Heart right ventricle (tissue), 16 donors: ENCODE results near the gene DENND2D. TPM values are rescaled to one million over a fixed set of nuclear protein-coding genes. Genes with fewer than 3 reads are reported as not detected.

Source experiments
- ATAC-seq, 8 donors: fragments of 200-7000 bp; cut with Tn5 transposase; one replicate each; pipeline ENCODE4 v1.9.1; 2020; ENCODE audit warnings: mild to moderate bottlenecking in 8 of 8, moderate library complexity in 8 of 8, moderate number of reproducible peaks in 1 of 8
- DNase-seq, 2 donors: peaks; one replicate each; pipeline ENCODE4 v3.0.0-alpha.2; 2020
- H3K27ac ChIP-seq, 10 donors: fragments of 200-600 bp; sonication (generic) in 2 of 10; one replicate each; pipeline versions ENCODE4 v1.5.0 to v1.8.0; 2020 to 2022; ENCODE audit warnings: mild to moderate bottlenecking in 3 of 10
- H3K27me3 ChIP-seq, 7 donors: fragments of 200-600 bp; one replicate each; pipeline ENCODE4 v1.8.0; 2021 to 2022; ENCODE audit warnings: mild to moderate bottlenecking in 2 of 7
- H3K36me3 ChIP-seq, 9 donors: fragments of 200-600 bp; sonication (generic) in 1 of 9; one replicate each; pipeline versions ENCODE4 v1.5.0 to v1.8.0; 2020 to 2022; ENCODE audit warnings: mild to moderate bottlenecking in 2 of 9
- H3K4me1 ChIP-seq, 9 donors: fragments of 200-600 bp; sonication (generic) in 1 of 9; one replicate each; pipeline versions ENCODE4 v1.5.0 to v1.8.0; 2020 to 2022; ENCODE audit warnings: mild to moderate bottlenecking in 4 of 9
- H3K4me3 ChIP-seq, 10 donors: fragments of 200-600 bp; sonication (generic) in 2 of 10; one replicate each; pipeline versions ENCODE4 v1.5.0 to v1.8.0; 2020 to 2022; ENCODE audit warnings: mild to moderate bottlenecking in 7 of 10, moderate library complexity in 2 of 10
- H3K9me3 ChIP-seq, 11 donors: fragments of 200-600 bp in 10 of 11; sonication (generic) in 2 of 11; one replicate each; pipeline versions ENCODE4 v1.5.0 to v1.8.0; 2013 to 2022; ENCODE audit warnings: mild to moderate bottlenecking in 2 of 11, control low read depth in 1 of 11, moderate library complexity in 1 of 11
- WGBS, 2 donors: extraction: QIAGEN DNeasy Blood & Tissue Kit; methylation state at CpG; one replicate each; pipeline ENCODE4 v1.1.7; 2013; ENCODE audit warnings: inconsistent platforms in 1 of 2; 5-methylcytosine and 5-hydroxymethylcytosine counted together
- intact Hi-C, 10 donors: fragments of 100-400 bp; cut with DNase I; formaldehyde crosslinking; loops; one replicate each; pipeline versions ENCODE4 v1.11.1 to v1.14.2; 2022
- polyA plus RNA-seq, 2 donors: library from polyadenylated mRNA; stranded (reverse); fragments of 200-250 nt; gene quantifications; one replicate each; pipeline ENCODE4 v1.2.3, GENCODE V29; 2013
- total RNA-seq, 10 donors: library from RNA; stranded (reverse); fragmentation: NEBNext Ultra II Directional in 3 of 10; extraction: Animal tissue kit (Norgen Biotek cat#: 25700) in 3 of 10; gene quantifications; one replicate each; pipeline versions ENCODE4 v1.2.1 to v1.2.4, GENCODE V29; 2021 to 2023
- TF ChIP-seq, protein P1 (sequence below), 9 donors: fragments of 200-600 bp; sonication (generic) in 2 of 9; IDR thresholded peaks; one replicate each; pipeline versions ENCODE4 v1.5.0 to v1.8.0; 2021 to 2022; ENCODE audit warnings: antibody characterized with exemption in 9 of 9, mild to moderate bottlenecking in 5 of 9, moderate library complexity in 1 of 9
- donor health status: Arrhythmogenic right ventricular cardiomyopathy.
- donor health status: ischemic (EF 13 %, LVEDD 7.1; RV severe dilation, severe dysfunction).
- donor health status: healthy with polysubstance abuse.
- donor health status: DM: no; HTN: yes; CAD: no.
- donor health status: DM: no; HTN: no; CAD: no.
- donor health status: ischemic (EF 25% LVEDD 6.9; RV normal size, moderate dysfunction).
- donor health status: ischemic (EF 25% LVEDD 5.7; RV mildly dilated, moderate dysfunction).
- donor health status: healthy.
- donor health status: DM: yes; HTN: yes; CAD: no.
- donor health status: Ischemic cardiomyopathy.
- donor health status: ischemic (EF 35%, LVEDD 5.7; RV mildly dilated, moderate dysfunction).
- donor health status: nonischemic (EF 11% LVEDD 7.7; RV severe dilation, severe dysfunction).
- donor health status: DM: yes; HTN: yes; CAD: no.
- donor health status: PGD.
- donor health status: ischemic (EF 29% LVEDD 5.4; RV normal size, mild dysfunction).
- donor health status: nonischemic (EF 23%, LVEDD 6.1; RV moderate dilation, normal function).

The DENND2D gene
- total and polyA plus RNA-seq, 12 donors: 0.46 to 11.9 (median 1.0) TPM

DNA sequence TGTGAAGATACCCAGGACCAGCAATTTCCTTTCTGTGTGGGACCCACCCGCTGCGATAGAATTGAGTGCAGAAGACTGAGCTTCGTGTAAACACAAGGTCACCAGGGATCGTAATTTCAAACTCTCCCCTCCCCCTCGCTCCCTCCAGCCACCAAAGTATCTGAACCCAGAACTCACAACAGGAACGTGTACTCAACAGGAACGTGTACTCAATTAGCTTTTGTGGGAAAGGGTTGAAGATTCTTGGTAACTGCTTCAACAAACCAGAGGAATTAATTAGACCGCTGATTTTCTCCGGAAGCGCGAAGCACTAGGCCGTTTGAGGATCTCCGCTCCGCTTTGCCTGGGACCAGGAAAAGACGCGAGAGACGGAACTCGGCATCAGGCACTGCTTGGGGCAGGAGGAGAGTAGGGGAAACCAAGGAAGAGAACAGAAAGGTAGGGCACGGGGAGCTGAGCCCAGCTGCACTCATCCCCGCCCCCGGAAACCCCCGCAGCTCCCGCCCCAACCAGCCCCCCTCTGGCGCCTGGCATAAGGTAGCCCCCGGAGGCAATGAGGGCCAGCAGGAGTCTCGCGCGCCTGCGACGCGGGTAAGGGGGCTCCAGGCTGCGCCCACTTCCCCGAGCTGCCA is 61.0 kb downstream of the DENND2D start:
- H3K9me3 ChIP-seq: no peaks in the 10 kb centered on the region
- H3K27me3 ChIP-seq: no peaks in the 10 kb centered on the region
- peak overlapping the region; percentile 67 to 96 (median 88) for H3K4me3 ChIP-seq
- peaks cover 3 to 61% (median 33%) of the 10 kb centered on the region in 9 donors for H3K4me1 ChIP-seq
- WGBS, 2 donors: 0% methylated on average over 33 of the region's 33 CpGs
- peak overlapping the region; percentile 76 to 98 (median 94) for H3K27ac ChIP-seq
- DNase-seq: peak in 1 of 2 donors; percentile 39
- peaks cover 0 to 38% (median 13%) of the 10 kb centered on the region in 9 donors for H3K36me3 ChIP-seq
- intact Hi-C loops: no loop called here
- ATAC-seq: peak; percentile 15 to 66 (median 57)
- TF ChIP-seq, protein P1, sequence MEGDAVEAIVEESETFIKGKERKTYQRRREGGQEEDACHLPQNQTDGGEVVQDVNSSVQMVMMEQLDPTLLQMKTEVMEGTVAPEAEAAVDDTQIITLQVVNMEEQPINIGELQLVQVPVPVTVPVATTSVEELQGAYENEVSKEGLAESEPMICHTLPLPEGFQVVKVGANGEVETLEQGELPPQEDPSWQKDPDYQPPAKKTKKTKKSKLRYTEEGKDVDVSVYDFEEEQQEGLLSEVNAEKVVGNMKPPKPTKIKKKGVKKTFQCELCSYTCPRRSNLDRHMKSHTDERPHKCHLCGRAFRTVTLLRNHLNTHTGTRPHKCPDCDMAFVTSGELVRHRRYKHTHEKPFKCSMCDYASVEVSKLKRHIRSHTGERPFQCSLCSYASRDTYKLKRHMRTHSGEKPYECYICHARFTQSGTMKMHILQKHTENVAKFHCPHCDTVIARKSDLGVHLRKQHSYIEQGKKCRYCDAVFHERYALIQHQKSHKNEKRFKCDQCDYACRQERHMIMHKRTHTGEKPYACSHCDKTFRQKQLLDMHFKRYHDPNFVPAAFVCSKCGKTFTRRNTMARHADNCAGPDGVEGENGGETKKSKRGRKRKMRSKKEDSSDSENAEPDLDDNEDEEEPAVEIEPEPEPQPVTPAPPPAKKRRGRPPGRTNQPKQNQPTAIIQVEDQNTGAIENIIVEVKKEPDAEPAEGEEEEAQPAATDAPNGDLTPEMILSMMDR (IDR thresholded peaks at IDR 0.05): no peak

Other genes with a start within 250 kb of the DENND2D start
- 10 to 100 TPM; 13.8 to 21.3 (median 16.0) TPM for gene LRIF1, start 236.7 kb downstream of the DENND2D start, total RNA-seq
- gene LRIF1, start 236.7 kb downstream of the DENND2D start, polyA plus RNA-seq: 10 to 100 TPM in 1 of 2 donors, 1 to 10 TPM in 1; 7.2 to 13.8 TPM
- gene DRAM2, start 60.6 kb downstream of the DENND2D start, total RNA-seq: 10 to 100 TPM; 26.7 to 49.5 (median 34.6) TPM
- 10 to 100 TPM; 33.8 to 35.1 TPM for gene DRAM2, start 60.6 kb downstream of the DENND2D start, polyA plus RNA-seq
- gene CEPT1, start 60.4 kb downstream of the DENND2D start, total RNA-seq: 10 to 100 TPM in 8 of 10 donors, 1 to 10 TPM in 2; 8.5 to 17.2 (median 13.1) TPM
- gene CEPT1, start 60.4 kb downstream of the DENND2D start, polyA plus RNA-seq: 10 to 100 TPM in 1 of 2 donors, 1 to 10 TPM in 1; 6.6 to 19.5 TPM
- gene CHI3L2, start 27.1 kb upstream of the DENND2D start, total RNA-seq: 1 to 10 TPM in 8 of 10 donors, under 1 TPM in 1, not detected in 1; 0.78 to 5.6 (median 2.1) TPM
- gene CHI3L2, start 27.1 kb upstream of the DENND2D start, polyA plus RNA-seq: 1 to 10 TPM; 3.4 to 9.4 TPM
- gene CHIA, start 90.2 kb upstream of the DENND2D start, total RNA-seq: not detected
- under 1 TPM in 1 of 2 donors, not detected in 1; 0.30 TPM for gene CHIA, start 90.2 kb upstream of the DENND2D start, polyA plus RNA-seq
- gene OVGP1, start 227.1 kb upstream of the DENND2D start, total RNA-seq: under 1 TPM in 9 of 10 donors, not detected in 1; 0.19 to 0.75 (median 0.40) TPM
- gene OVGP1, start 227.1 kb upstream of the DENND2D start, polyA plus RNA-seq: 1 to 10 TPM in 1 of 2 donors, under 1 TPM in 1; 0.43 to 2.5 TPM
- gene WDR77, start 248.6 kb upstream of the DENND2D start, total RNA-seq: 10 to 100 TPM; 26.0 to 40.3 (median 35.3) TPM
- gene WDR77, start 248.6 kb upstream of the DENND2D start, polyA plus RNA-seq: 10 to 100 TPM; 21.4 to 55.8 TPM
- 100 to 1,000 TPM; 566 to 899 (median 797) TPM for gene ATP5PB, start 248.8 kb upstream of the DENND2D start, total RNA-seq
- gene ATP5PB, start 248.8 kb upstream of the DENND2D start, polyA plus RNA-seq: 100 to 1,000 TPM; 146 to 661 TPM